ENCODE results near the gene ZW10. TPM values are rescaled to one million over a fixed set of nuclear protein-coding genes. Genes with fewer than 3 reads are reported as not detected.

ZW10 gene
- polyA plus RNA-seq, 3 donors, result 3.3 to 13.1 (median 10.2) TPM

DNA sequence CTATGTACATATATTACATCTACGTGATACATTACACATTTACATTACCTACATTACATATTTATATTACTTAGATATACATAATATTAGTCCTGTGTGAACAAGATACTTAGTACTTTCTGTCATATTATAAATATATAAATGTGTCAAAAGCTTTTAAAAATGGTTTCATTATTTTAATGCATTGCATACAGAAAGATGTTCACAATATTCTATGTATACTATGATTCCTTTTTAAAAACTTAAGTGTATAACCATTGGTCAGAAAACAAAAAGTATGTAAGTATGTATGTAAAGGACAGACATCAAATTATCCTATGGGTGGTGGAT lies 647 bp upstream of the ZW10 start:
- Histone ChIP-seq H4K20me1 (ENCODE audit: insufficient read depth, low read length) (peaks cover 6% of the 10 kb centered on the region), H3K79me2 (ENCODE audit: insufficient read depth, low read length) (peaks cover 39% of the 10 kb centered on the region), H3K4me3 (replicated peaks in 1 of 3; ENCODE audit: low read depth in 2 of 3, low read length in 3 of 3) (peak overlapping the region; percentile 60 to 99 (median 67)), H3K4me2 (replicated peaks; ENCODE audit: extremely low read depth, low read length, poor library complexity, severe bottlenecking) (peak overlapping the region; percentile 98), H3K9ac (ENCODE audit: insufficient read depth, low read length, poor library complexity, severe bottlenecking) (no peak overlapping the region), H3K4me1 (ENCODE audit: control insufficient read depth in 1 of 2, insufficient read depth in 2 of 2, low read length in 2 of 2) (peaks cover 11 to 14% of the 10 kb centered on the region in 2 donors), H3K36me3 (replicated peaks in 1 of 2; ENCODE audit: control insufficient read depth in 1 of 2, insufficient read depth in 2 of 2, low read length in 2 of 2) (peaks cover 2 to 13% of the 10 kb centered on the region in 2 donors), H2AFZ (ENCODE audit: insufficient read depth, low read depth, low read length, poor library complexity, severe bottlenecking) (no peak overlapping the region), H3K9me3 (replicated peaks in 1 of 2; ENCODE audit: control insufficient read depth in 1 of 2, insufficient read depth in 1 of 2, low read length in 2 of 2) (no peaks in the 10 kb centered on the region), H3K27ac (ENCODE audit: low read depth in 1 of 2, low read length in 2 of 2) (peak overlapping the region in 1 of 2 donors; percentile 95), H3K27me3 (ENCODE audit: control insufficient read depth in 2 of 2, insufficient read depth in 2 of 2, low read length in 2 of 2) (no peaks in the 10 kb centered on the region)
- no peaks in the 10 kb centered on the region for H3K9me3 Mint-ChIP-seq
- H3K36me3 Mint-ChIP-seq, result peaks cover 5 to 13% of the 10 kb centered on the region in 2 donors
- no CpG with 5 or more reads among the region's 1 CpG for WGBS (ENCODE audit: insufficient coverage)
- intact Hi-C loops (cut with micrococcal nuclease), result loop anchor here (5.0 to 10.0 kb wide), 3 partner anchors 101 to 462 kb away; partner anchors contain the start of genes TTC12 (in 2 of the 2) and USP28 (in 1 of the 2)
- peaks cover 3 to 6% (median 5%) of the 10 kb centered on the region in 3 donors for H3K27me3 Mint-ChIP-seq (ENCODE audit: low read depth in 3 of 3)
- H3K27ac Mint-ChIP-seq, result peak overlapping the region in 1 of 7 donors; percentile 95
- peak overlapping the region in 1 of 2 donors; percentile 99 for H3K4me3 Mint-ChIP-seq
- TF ChIP-seq, protein P1, sequence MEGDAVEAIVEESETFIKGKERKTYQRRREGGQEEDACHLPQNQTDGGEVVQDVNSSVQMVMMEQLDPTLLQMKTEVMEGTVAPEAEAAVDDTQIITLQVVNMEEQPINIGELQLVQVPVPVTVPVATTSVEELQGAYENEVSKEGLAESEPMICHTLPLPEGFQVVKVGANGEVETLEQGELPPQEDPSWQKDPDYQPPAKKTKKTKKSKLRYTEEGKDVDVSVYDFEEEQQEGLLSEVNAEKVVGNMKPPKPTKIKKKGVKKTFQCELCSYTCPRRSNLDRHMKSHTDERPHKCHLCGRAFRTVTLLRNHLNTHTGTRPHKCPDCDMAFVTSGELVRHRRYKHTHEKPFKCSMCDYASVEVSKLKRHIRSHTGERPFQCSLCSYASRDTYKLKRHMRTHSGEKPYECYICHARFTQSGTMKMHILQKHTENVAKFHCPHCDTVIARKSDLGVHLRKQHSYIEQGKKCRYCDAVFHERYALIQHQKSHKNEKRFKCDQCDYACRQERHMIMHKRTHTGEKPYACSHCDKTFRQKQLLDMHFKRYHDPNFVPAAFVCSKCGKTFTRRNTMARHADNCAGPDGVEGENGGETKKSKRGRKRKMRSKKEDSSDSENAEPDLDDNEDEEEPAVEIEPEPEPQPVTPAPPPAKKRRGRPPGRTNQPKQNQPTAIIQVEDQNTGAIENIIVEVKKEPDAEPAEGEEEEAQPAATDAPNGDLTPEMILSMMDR (IDR thresholded peaks at IDR 0.05), result peak; percentile 70
- H3K4me1 Mint-ChIP-seq, result peaks cover 16% of the 10 kb centered on the region
- no peak for DNase-seq

DNA sequence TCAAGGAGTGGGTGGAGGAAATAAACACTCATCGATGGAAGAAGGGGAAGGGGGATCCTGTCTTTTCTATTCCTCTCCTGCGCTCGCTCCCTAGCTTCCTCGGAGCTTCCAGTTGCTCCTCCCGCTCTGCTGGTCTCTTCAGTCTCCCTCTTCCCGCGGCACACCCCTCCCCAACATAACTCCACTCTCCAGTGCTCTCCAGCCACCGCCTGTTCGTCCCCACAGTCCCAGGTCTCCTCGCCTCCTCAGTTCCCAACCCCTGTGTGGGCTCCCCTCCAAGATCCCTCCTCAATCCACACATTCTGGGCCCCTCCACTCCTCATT lies 438 bp downstream of the ZW10 start:
- Histone ChIP-seq H3K9me3 (replicated peaks in 1 of 2; ENCODE audit: control insufficient read depth in 1 of 2, insufficient read depth in 1 of 2, low read length in 2 of 2) (no peaks in the 10 kb centered on the region), H3K27me3 (ENCODE audit: control insufficient read depth in 2 of 2, insufficient read depth in 2 of 2, low read length in 2 of 2) (no peaks in the 10 kb centered on the region), H3K4me1 (ENCODE audit: control insufficient read depth in 1 of 2, insufficient read depth in 2 of 2, low read length in 2 of 2) (peaks cover 11 to 14% of the 10 kb centered on the region in 2 donors), H4K20me1 (ENCODE audit: insufficient read depth, low read length) (peaks cover 6% of the 10 kb centered on the region), H3K27ac (ENCODE audit: low read depth in 1 of 2, low read length in 2 of 2) (peak overlapping the region; percentile 21 to 95), H2AFZ (ENCODE audit: insufficient read depth, low read depth, low read length, poor library complexity, severe bottlenecking) (peak overlapping the region; percentile 99), H3K4me2 (replicated peaks; ENCODE audit: extremely low read depth, low read length, poor library complexity, severe bottlenecking) (peak overlapping the region; percentile 98), H3K36me3 (replicated peaks in 1 of 2; ENCODE audit: control insufficient read depth in 1 of 2, insufficient read depth in 2 of 2, low read length in 2 of 2) (peaks cover 9 to 23% of the 10 kb centered on the region in 2 donors), H3K79me2 (ENCODE audit: insufficient read depth, low read length) (peaks cover 43% of the 10 kb centered on the region), H3K9ac (ENCODE audit: insufficient read depth, low read length, poor library complexity, severe bottlenecking) (peak overlapping the region; percentile 95), H3K4me3 (replicated peaks in 1 of 3; ENCODE audit: low read depth in 2 of 3, low read length in 3 of 3) (peak overlapping the region; percentile 60 to 99 (median 67))
- intact Hi-C loops (cut with micrococcal nuclease), result loop anchor here (5.0 to 10.0 kb wide), 3 partner anchors 102 to 461 kb away; partner anchors contain the start of genes TTC12 (in 2 of the 2) and USP28 (in 1 of the 2)
- peaks cover 12 to 24% of the 10 kb centered on the region in 2 donors for H3K36me3 Mint-ChIP-seq
- peaks cover 15% of the 10 kb centered on the region for H3K4me1 Mint-ChIP-seq
- TF ChIP-seq, protein P1 (IDR thresholded peaks at IDR 0.05), result no peak
- H3K27ac Mint-ChIP-seq, result peak overlapping the region; percentile 92 to 97 (median 96)
- peaks cover 2 to 5% (median 5%) of the 10 kb centered on the region in 3 donors for H3K27me3 Mint-ChIP-seq (ENCODE audit: low read depth in 3 of 3)
- peak in 1 of 3 donors; percentile 10 for DNase-seq
- H3K4me3 Mint-ChIP-seq, result peak overlapping the region; percentile 98 to 99
- WGBS (ENCODE audit: insufficient coverage), result 1% methylated on average over 7 of the region's 10 CpGs
- H3K9me3 Mint-ChIP-seq, result no peaks in the 10 kb centered on the region

Data from CD14-positive monocyte (primary cell).